ENCODE results near the gene HSD17B1.
A peak's percentile ranks its signal among the peaks of the same experiment; 100 is the strongest.

Gene HSD17B1

DNA sequence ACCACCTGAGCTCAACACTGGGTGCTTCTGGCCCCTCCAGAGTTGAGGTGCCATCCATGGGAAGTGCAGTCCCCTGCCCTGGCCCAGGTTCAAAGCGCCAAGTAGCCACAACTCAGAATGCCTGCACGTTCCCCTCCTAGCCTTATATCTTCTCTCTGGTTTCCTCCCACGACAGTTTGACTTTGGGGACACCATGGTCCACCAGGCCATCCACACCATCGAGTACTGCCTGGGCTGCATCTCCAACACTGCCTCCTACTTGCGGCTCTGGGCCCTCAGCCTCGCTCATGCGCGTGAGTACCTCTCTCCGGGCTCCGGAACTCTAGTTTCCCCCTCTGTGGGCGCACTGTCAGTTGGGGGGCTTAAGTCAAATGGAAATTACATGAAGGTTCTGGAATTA, 39.0 kb upstream of the HSD17B1 start:
- Histone ChIP-seq H3K23ac (ENCODE audit: low read depth, low read length, poor library complexity) (no peak overlapping the region), H2BK12ac (ENCODE audit: low read length) (no peak overlapping the region), H3K27ac (replicated peaks; ENCODE audit: low read length) (no peak overlapping the region), H3K36me3 (replicated peaks in 1 of 2; ENCODE audit: control insufficient read depth in 2 of 2, insufficient read depth in 2 of 2, low read length in 2 of 2) (peaks cover 16 to 68% of the 10 kb centered on the region in 2 donors), H3K4me2 (ENCODE audit: insufficient read depth, low read length, poor library complexity, severe bottlenecking) (no peak overlapping the region), H2BK120ac (ENCODE audit: low read depth, low read length) (no peak overlapping the region), H3K79me1 (ENCODE audit: low read depth, low read length) (no peaks in the 10 kb centered on the region), H3K4ac (ENCODE audit: low read length) (no peak overlapping the region), H2AK5ac (ENCODE audit: low read depth, low read length) (peak overlapping the region; percentile 39), H2BK5ac (ENCODE audit: low read length) (no peak overlapping the region), H4K8ac (ENCODE audit: low read depth, low read length) (no peak overlapping the region), H3K4me1 (ENCODE audit: control insufficient read depth in 2 of 2, insufficient read depth in 1 of 2, low read depth in 1 of 2, low read length in 2 of 2) (peaks cover 9 to 24% of the 10 kb centered on the region in 2 donors), H3K4me3 (ENCODE audit: low read length in 2 of 2) (no peak overlapping the region), H3K9ac (ENCODE audit: low read depth, low read length, poor library complexity) (no peak overlapping the region), H3K27me3 (ENCODE audit: control insufficient read depth in 3 of 3, insufficient read depth in 3 of 3, low read depth in 1 of 3, low read length in 3 of 3) (no peaks in the 10 kb centered on the region), H2BK15ac (ENCODE audit: low read length) (no peak overlapping the region), H3K14ac (ENCODE audit: low read length) (no peak overlapping the region), H3K18ac (ENCODE audit: low read length) (no peak overlapping the region), H4K91ac (ENCODE audit: low read depth, low read length, poor library complexity) (no peak overlapping the region), H3K9me3 (replicated peaks in 1 of 2; ENCODE audit: control insufficient read depth in 2 of 2, insufficient read depth in 1 of 2, low read depth in 1 of 2, low read length in 2 of 2) (no peaks in the 10 kb centered on the region), H2AFZ (ENCODE audit: low read length) (no peak overlapping the region)
- DNase-seq (ENCODE audit: low spot score): no peak
- no CpG with 5 or more reads among the region's 11 CpGs for WGBS, 2 donors (ENCODE audit: extremely low coverage in 2 of 2, insufficient read length in 2 of 2, insufficient replicate concordance in 1 of 2)

DNA sequence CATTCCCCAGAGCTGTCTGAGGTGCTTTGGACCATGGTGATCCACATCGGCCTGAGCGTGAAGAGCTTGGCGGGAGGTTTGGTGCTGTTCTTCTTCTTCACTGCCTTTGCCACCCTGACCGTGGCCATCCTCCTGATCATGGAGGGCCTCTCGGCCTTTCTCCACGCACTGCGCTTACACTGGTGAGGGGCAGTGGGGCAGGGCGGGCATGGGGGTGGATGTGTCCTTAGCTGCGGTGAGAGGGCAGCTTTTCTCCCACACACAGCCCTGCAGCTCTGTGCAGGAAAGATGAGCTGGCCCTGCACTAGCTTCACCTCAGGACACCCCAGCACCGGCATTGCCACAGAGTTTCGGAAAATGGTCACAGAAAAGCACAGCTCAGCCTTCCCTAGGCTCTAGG, 38.4 kb upstream of the HSD17B1 start:
- peaks cover 12 to 63% of the 10 kb centered on the region in 2 donors for H3K36me3 ChIP-seq (replicated peaks in 1 of 2; ENCODE audit: control insufficient read depth in 2 of 2, insufficient read depth in 2 of 2, low read length in 2 of 2)
- H3K27me3 ChIP-seq (ENCODE audit: control insufficient read depth in 3 of 3, insufficient read depth in 3 of 3, low read depth in 1 of 3, low read length in 3 of 3): no peaks in the 10 kb centered on the region
- H3K4me3 ChIP-seq (ENCODE audit: low read length in 2 of 2): no peak overlapping the region
- peak overlapping the region; percentile 61 for H3K18ac ChIP-seq (ENCODE audit: low read length)
- no peak overlapping the region for H3K4me2 ChIP-seq (ENCODE audit: insufficient read depth, low read length, poor library complexity, severe bottlenecking)
- H2BK12ac ChIP-seq (ENCODE audit: low read length): no peak overlapping the region
- H2AFZ ChIP-seq (ENCODE audit: low read length): no peak overlapping the region
- no peak overlapping the region for H3K14ac ChIP-seq (ENCODE audit: low read length)
- H2BK5ac ChIP-seq (ENCODE audit: low read length): no peak overlapping the region
- peak overlapping the region; percentile 24 for H3K9ac ChIP-seq (ENCODE audit: low read depth, low read length, poor library complexity)
- H2BK120ac ChIP-seq (ENCODE audit: low read depth, low read length): no peak overlapping the region
- H4K91ac ChIP-seq (ENCODE audit: low read depth, low read length, poor library complexity): peak overlapping the region; percentile 34
- DNase-seq (ENCODE audit: low spot score): no peak
- H3K9me3 ChIP-seq (replicated peaks in 1 of 2; ENCODE audit: control insufficient read depth in 2 of 2, insufficient read depth in 1 of 2, low read depth in 1 of 2, low read length in 2 of 2): no peaks in the 10 kb centered on the region
- peak overlapping the region; percentile 53 for H3K27ac ChIP-seq (replicated peaks; ENCODE audit: low read length)
- no peaks in the 10 kb centered on the region for H3K79me1 ChIP-seq (ENCODE audit: low read depth, low read length)
- H2AK5ac ChIP-seq (ENCODE audit: low read depth, low read length): no peak overlapping the region
- no peak overlapping the region for H2BK15ac ChIP-seq (ENCODE audit: low read length)
- no peak overlapping the region for H4K8ac ChIP-seq (ENCODE audit: low read depth, low read length)
- H3K4ac ChIP-seq (ENCODE audit: low read length): no peak overlapping the region
- WGBS, 2 donors (ENCODE audit: extremely low coverage in 2 of 2, insufficient read length in 2 of 2, insufficient replicate concordance in 1 of 2): no CpG with 5 or more reads among the region's 11 CpGs
- no peak overlapping the region for H3K23ac ChIP-seq (ENCODE audit: low read depth, low read length, poor library complexity)
- peaks cover 15 to 30% of the 10 kb centered on the region in 2 donors for H3K4me1 ChIP-seq (ENCODE audit: control insufficient read depth in 2 of 2, insufficient read depth in 1 of 2, low read depth in 1 of 2, low read length in 2 of 2)

DNA sequence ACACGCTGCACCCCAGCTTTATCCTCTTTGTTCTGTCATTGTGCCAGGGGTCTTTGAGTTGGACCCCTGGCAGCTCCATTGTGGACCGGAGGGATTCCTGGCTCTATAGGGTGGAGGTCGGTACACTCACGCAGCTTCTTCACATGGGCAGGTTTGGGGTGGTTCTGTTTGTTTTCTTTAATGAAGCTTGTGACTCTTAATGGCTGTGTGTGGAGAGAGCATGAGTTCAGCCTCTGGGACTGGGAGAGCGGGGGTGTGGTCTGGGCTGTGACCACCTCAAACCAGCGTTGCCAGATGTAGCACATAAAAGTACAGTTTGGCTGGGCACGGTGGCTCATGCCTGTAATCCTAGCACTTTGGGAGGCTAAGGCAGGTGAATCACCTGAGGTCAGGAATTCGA, 37.9 kb upstream of the HSD17B1 start:
- H4K91ac ChIP-seq (ENCODE audit: low read depth, low read length, poor library complexity): no peak overlapping the region
- H2BK120ac ChIP-seq (ENCODE audit: low read depth, low read length): no peak overlapping the region
- H3K27me3 ChIP-seq (ENCODE audit: control insufficient read depth in 3 of 3, insufficient read depth in 3 of 3, low read depth in 1 of 3, low read length in 3 of 3): no peaks in the 10 kb centered on the region
- H3K4me2 ChIP-seq (ENCODE audit: insufficient read depth, low read length, poor library complexity, severe bottlenecking): no peak overlapping the region
- H2BK5ac ChIP-seq (ENCODE audit: low read length): no peak overlapping the region
- peaks cover 21 to 36% of the 10 kb centered on the region in 2 donors for H3K4me1 ChIP-seq (ENCODE audit: control insufficient read depth in 2 of 2, insufficient read depth in 1 of 2, low read depth in 1 of 2, low read length in 2 of 2)
- H2AK5ac ChIP-seq (ENCODE audit: low read depth, low read length): no peak overlapping the region
- peaks cover 8 to 57% of the 10 kb centered on the region in 2 donors for H3K36me3 ChIP-seq (replicated peaks in 1 of 2; ENCODE audit: control insufficient read depth in 2 of 2, insufficient read depth in 2 of 2, low read length in 2 of 2)
- no peak overlapping the region for H3K18ac ChIP-seq (ENCODE audit: low read length)
- H3K27ac ChIP-seq (replicated peaks; ENCODE audit: low read length): peak overlapping the region; percentile 53
- no peak overlapping the region for H3K9ac ChIP-seq (ENCODE audit: low read depth, low read length, poor library complexity)
- no peak overlapping the region for H2BK12ac ChIP-seq (ENCODE audit: low read length)
- H3K4ac ChIP-seq (ENCODE audit: low read length): no peak overlapping the region
- no peak overlapping the region for H3K14ac ChIP-seq (ENCODE audit: low read length)
- H3K4me3 ChIP-seq (ENCODE audit: low read length in 2 of 2): no peak overlapping the region
- no peak overlapping the region for H2AFZ ChIP-seq (ENCODE audit: low read length)
- no peak overlapping the region for H4K8ac ChIP-seq (ENCODE audit: low read depth, low read length)
- H3K9me3 ChIP-seq (replicated peaks in 1 of 2; ENCODE audit: control insufficient read depth in 2 of 2, insufficient read depth in 1 of 2, low read depth in 1 of 2, low read length in 2 of 2): no peaks in the 10 kb centered on the region
- WGBS, 2 donors (ENCODE audit: extremely low coverage in 2 of 2, insufficient read length in 2 of 2, insufficient replicate concordance in 1 of 2): no CpG with 5 or more reads among the region's 8 CpGs
- no peak overlapping the region for H3K23ac ChIP-seq (ENCODE audit: low read depth, low read length, poor library complexity)
- DNase-seq (ENCODE audit: low spot score): no peak
- H2BK15ac ChIP-seq (ENCODE audit: low read length): no peak overlapping the region
- H3K79me1 ChIP-seq (ENCODE audit: low read depth, low read length): no peaks in the 10 kb centered on the region

DNA sequence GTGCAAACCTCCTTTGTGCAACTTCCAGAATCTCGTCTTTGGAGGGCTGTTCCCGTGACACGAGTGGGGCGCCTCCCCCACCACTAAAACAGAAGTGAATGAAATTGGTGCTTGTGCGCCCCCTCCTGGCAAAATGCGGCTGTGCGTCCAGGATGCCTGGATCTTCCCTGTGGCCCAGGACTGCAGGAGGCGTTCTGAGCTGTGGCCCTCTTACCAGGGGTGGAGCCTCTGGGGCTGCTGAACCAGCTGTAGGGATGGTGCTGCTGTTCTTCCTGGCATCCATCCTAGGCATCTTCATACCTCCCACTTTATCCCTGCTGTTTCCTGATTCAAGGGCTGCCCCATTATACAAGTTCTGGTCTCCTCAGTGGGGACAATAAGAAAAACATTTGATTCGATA, 35.2 kb upstream of the HSD17B1 start:
- Histone ChIP-seq H2BK120ac (ENCODE audit: low read depth, low read length) (no peak overlapping the region), H4K91ac (ENCODE audit: low read depth, low read length, poor library complexity) (no peak overlapping the region), H3K4me1 (ENCODE audit: control insufficient read depth in 2 of 2, insufficient read depth in 1 of 2, low read depth in 1 of 2, low read length in 2 of 2) (peaks cover 44 to 62% of the 10 kb centered on the region in 2 donors), H3K4me3 (ENCODE audit: low read length in 2 of 2) (no peak overlapping the region), H3K9ac (ENCODE audit: low read depth, low read length, poor library complexity) (no peak overlapping the region), H2BK15ac (ENCODE audit: low read length) (no peak overlapping the region), H3K18ac (ENCODE audit: low read length) (no peak overlapping the region), H4K8ac (ENCODE audit: low read depth, low read length) (no peak overlapping the region), H3K79me1 (ENCODE audit: low read depth, low read length) (peaks cover 2% of the 10 kb centered on the region), H3K4me2 (ENCODE audit: insufficient read depth, low read length, poor library complexity, severe bottlenecking) (no peak overlapping the region), H3K9me3 (replicated peaks in 1 of 2; ENCODE audit: control insufficient read depth in 2 of 2, insufficient read depth in 1 of 2, low read depth in 1 of 2, low read length in 2 of 2) (no peaks in the 10 kb centered on the region), H3K23ac (ENCODE audit: low read depth, low read length, poor library complexity) (no peak overlapping the region), H2BK12ac (ENCODE audit: low read length) (no peak overlapping the region), H3K27ac (replicated peaks; ENCODE audit: low read length) (no peak overlapping the region), H3K14ac (ENCODE audit: low read length) (no peak overlapping the region), H2AK5ac (ENCODE audit: low read depth, low read length) (no peak overlapping the region), H3K36me3 (replicated peaks in 1 of 2; ENCODE audit: control insufficient read depth in 2 of 2, insufficient read depth in 2 of 2, low read length in 2 of 2) (peaks cover 17 to 57% of the 10 kb centered on the region in 2 donors), H2AFZ (ENCODE audit: low read length) (no peak overlapping the region), H3K27me3 (ENCODE audit: control insufficient read depth in 3 of 3, insufficient read depth in 3 of 3, low read depth in 1 of 3, low read length in 3 of 3) (no peaks in the 10 kb centered on the region), H2BK5ac (ENCODE audit: low read length) (no peak overlapping the region), H3K4ac (ENCODE audit: low read length) (no peak overlapping the region)
- DNase-seq (ENCODE audit: low spot score): peak; percentile 56
- WGBS, 2 donors (ENCODE audit: extremely low coverage in 2 of 2, insufficient read length in 2 of 2, insufficient replicate concordance in 1 of 2): no CpG with 5 or more reads among the region's 9 CpGs

Data from neuronal stem cell (in vitro differentiated cells).